ENCODE data around the gene ZNF80. TPM values are rescaled to one million over a fixed set of nuclear protein-coding genes. Genes with fewer than 3 reads are reported as not detected.

ZNF80 gene
- total RNA-seq, 2 donors from 2014 or later, result not detected

DNA sequence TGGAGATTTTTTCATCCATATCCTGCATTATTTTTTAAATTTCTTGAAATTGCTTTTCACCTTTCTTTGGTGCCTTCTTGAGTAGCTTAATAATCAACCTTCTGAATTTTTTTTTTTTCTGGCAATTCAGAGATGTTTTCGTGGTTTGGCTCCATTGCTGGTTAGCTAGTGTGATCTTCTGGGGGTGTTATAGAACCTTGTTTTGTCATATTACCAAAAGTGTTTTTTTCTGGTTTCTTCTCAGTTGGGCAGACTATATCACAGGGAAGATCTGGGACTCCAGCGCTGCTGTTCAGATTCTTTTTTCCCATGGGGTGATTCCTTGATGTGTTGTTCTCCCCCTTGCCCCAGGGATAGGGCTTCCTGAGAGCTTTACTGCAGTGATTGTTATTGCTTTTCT, 32.6 kb upstream of the ZNF80 start:
- Histone ChIP-seq H3K4me3 (ENCODE audit: low read length) (no peak overlapping the region), H3K27me3 (ENCODE audit: control insufficient read depth, insufficient read depth, low read length, poor library complexity, severe bottlenecking) (no peaks in the 10 kb centered on the region), H3K4me1 (ENCODE audit: control insufficient read depth, insufficient read depth, low read length) (no peaks in the 10 kb centered on the region), H3K27ac (ENCODE audit: low read depth, low read length) (no peak overlapping the region), H3K9ac (ENCODE audit: extremely low read depth, low read length, poor library complexity, severe bottlenecking) (no peak overlapping the region), H3K9me3 (ENCODE audit: control insufficient read depth, low read length) (no peaks in the 10 kb centered on the region), H3K36me3 (ENCODE audit: control insufficient read depth, insufficient read depth, low read length) (no peaks in the 10 kb centered on the region)
- Mint-ChIP-seq H3K4me3 (no peak overlapping the region), H3K4me1 (no peaks in the 10 kb centered on the region), H3K36me3 (ENCODE audit: low read depth) (peaks cover 2% of the 10 kb centered on the region), H3K27me3 (ENCODE audit: insufficient read depth) (peaks cover 1% of the 10 kb centered on the region), H3K27ac (no peak overlapping the region), H3K9me3 (peaks cover 14% of the 10 kb centered on the region)
- no peak for DNase-seq
- no peak for TF ChIP-seq CTCF (conservative IDR thresholded peaks at IDR 0.05)
- 78 to 88% methylated on average over 1 to 2 of the region's 2 CpGs for WGBS, 2 experiments (ENCODE audit: insufficient coverage in 1 of 2, insufficient read length in 1 of 2)

GRCh38 chr3:114260152-114260551, 22.8 kb upstream of the ZNF80 start:
- no peaks in the 10 kb centered on the region for H3K27me3 Mint-ChIP-seq (ENCODE audit: insufficient read depth)
- Histone ChIP-seq H3K4me1 (ENCODE audit: control insufficient read depth, insufficient read depth, low read length) (no peaks in the 10 kb centered on the region), H3K27me3 (ENCODE audit: control insufficient read depth, insufficient read depth, low read length, poor library complexity, severe bottlenecking) (no peaks in the 10 kb centered on the region), H3K27ac (ENCODE audit: low read depth, low read length) (no peak overlapping the region), H3K9me3 (ENCODE audit: control insufficient read depth, low read length) (peaks cover 7% of the 10 kb centered on the region), H3K4me3 (ENCODE audit: low read length) (no peak overlapping the region), H3K9ac (ENCODE audit: extremely low read depth, low read length, poor library complexity, severe bottlenecking) (no peak overlapping the region), H3K36me3 (ENCODE audit: control insufficient read depth, insufficient read depth, low read length) (no peaks in the 10 kb centered on the region)
- no peak for DNase-seq
- peaks cover 41% of the 10 kb centered on the region for H3K9me3 Mint-ChIP-seq
- no peak overlapping the region for H3K27ac Mint-ChIP-seq
- H3K4me3 Mint-ChIP-seq, result no peak overlapping the region
- peaks cover 4% of the 10 kb centered on the region for H3K36me3 Mint-ChIP-seq (ENCODE audit: low read depth)
- H3K4me1 Mint-ChIP-seq, result no peaks in the 10 kb centered on the region
- no peak for TF ChIP-seq CTCF (conservative IDR thresholded peaks at IDR 0.05)

- Mint-ChIP-seq H3K9me3 (peaks cover 39% of the 10 kb centered on the region), H3K4me3 (no peak overlapping the region), H3K27ac (no peak overlapping the region), H3K27me3 (ENCODE audit: insufficient read depth) (no peaks in the 10 kb centered on the region), H3K36me3 (ENCODE audit: low read depth) (peaks cover 4% of the 10 kb centered on the region), H3K4me1 (no peaks in the 10 kb centered on the region)
- no peak overlapping the region for H3K4me3 ChIP-seq (ENCODE audit: low read length)
- no peak for DNase-seq
- WGBS, 2 experiments (ENCODE audit: insufficient coverage in 1 of 2, insufficient read length in 1 of 2), result no CpG with 5 or more reads among the region's 1 CpG
- H3K27me3 ChIP-seq (ENCODE audit: control insufficient read depth, insufficient read depth, low read length, poor library complexity, severe bottlenecking), result no peaks in the 10 kb centered on the region
- H3K9me3 ChIP-seq (ENCODE audit: control insufficient read depth, low read length), result peaks cover 7% of the 10 kb centered on the region
- no peaks in the 10 kb centered on the region for H3K36me3 ChIP-seq (ENCODE audit: control insufficient read depth, insufficient read depth, low read length)
- no peak overlapping the region for H3K27ac ChIP-seq (ENCODE audit: low read depth, low read length)
- TF ChIP-seq CTCF (conservative IDR thresholded peaks at IDR 0.05), result no peak
- H3K9ac ChIP-seq (ENCODE audit: extremely low read depth, low read length, poor library complexity, severe bottlenecking), result no peak overlapping the region
- no peaks in the 10 kb centered on the region for H3K4me1 ChIP-seq (ENCODE audit: control insufficient read depth, insufficient read depth, low read length)
Observed at GRCh38 chr3:114259566-114259965, 22.2 kb upstream of the ZNF80 start.
